ENCODE measurements around the gene STARD3NL. TPM values are rescaled to one million over a fixed set of nuclear protein-coding genes. Genes with fewer than 3 reads are reported as not detected.
A peak's percentile ranks its signal among the peaks of the same experiment; 100 is the strongest.

Gene STARD3NL
- total RNA-seq, 2 experiments from 2014 or later = 22.0 TPM

- ATAC-seq (ENCODE audit: low read depth) (no peak), DNase-seq (no peak)
- peaks cover 13% of the 10 kb centered on the region for H3K4me1 Mint-ChIP-seq
- H3K27me3 Mint-ChIP-seq = no peaks in the 10 kb centered on the region
- POLR2A ChIA-PET = no interaction called here
- no peak overlapping the region for H3K4me3 Mint-ChIP-seq
- peaks cover 4% of the 10 kb centered on the region for H3K9me3 Mint-ChIP-seq
- H3K36me3 Mint-ChIP-seq = peaks cover 28% of the 10 kb centered on the region
- no peak overlapping the region for H3K27ac Mint-ChIP-seq
Measured at GRCh38 chr7:38189231-38189938, 11.3 kb downstream of the STARD3NL start.

GRCh38 chr7:38190011-38190410 is 12.0 kb downstream of the STARD3NL start:
- POLR2A ChIA-PET = no interaction called here
- no peak overlapping the region for H3K4me3 Mint-ChIP-seq
- DNase-seq (no peak), ATAC-seq (ENCODE audit: low read depth) (no peak)
- H3K4me1 Mint-ChIP-seq = peaks cover 13% of the 10 kb centered on the region
- peaks cover 4% of the 10 kb centered on the region for H3K9me3 Mint-ChIP-seq
- peaks cover 26% of the 10 kb centered on the region for H3K36me3 Mint-ChIP-seq
- H3K27ac Mint-ChIP-seq = no peak overlapping the region
- H3K27me3 Mint-ChIP-seq = no peaks in the 10 kb centered on the region

GRCh38 chr7:38191791-38192190 is 13.7 kb downstream of the STARD3NL start:
- peak overlapping the region; percentile 64 for H3K4me3 Mint-ChIP-seq
- DNase-seq (no peak), ATAC-seq (ENCODE audit: low read depth) (no peak)
- no peaks in the 10 kb centered on the region for H3K27me3 Mint-ChIP-seq
- peaks cover 12% of the 10 kb centered on the region for H3K4me1 Mint-ChIP-seq
- H3K27ac Mint-ChIP-seq = peak overlapping the region; percentile 33
- peaks cover 4% of the 10 kb centered on the region for H3K9me3 Mint-ChIP-seq
- POLR2A ChIA-PET = interaction anchor here (1.3 kb wide), 1 partner anchor 11 kb away, joined by 3 read pairs; no protein-coding TSS in a partner anchor
- H3K36me3 Mint-ChIP-seq = peaks cover 15% of the 10 kb centered on the region

- Mint-ChIP-seq H3K4me3 (peak overlapping the region; percentile 64), H3K9me3 (peaks cover 4% of the 10 kb centered on the region), H3K27ac (peak overlapping the region; percentile 33), H3K36me3 (peaks cover 15% of the 10 kb centered on the region), H3K27me3 (no peaks in the 10 kb centered on the region), H3K4me1 (peaks cover 16% of the 10 kb centered on the region)
- no peak for DNase-seq
- no peak for ATAC-seq (ENCODE audit: low read depth)
- POLR2A ChIA-PET = interaction anchor here (1.3 kb wide), 1 partner anchor 12 kb away, joined by 3 read pairs; no protein-coding TSS in a partner anchor
Measured at GRCh38 chr7:38192327-38192726, 14.3 kb downstream of the STARD3NL start.

- Mint-ChIP-seq H3K27me3 (no peaks in the 10 kb centered on the region), H3K9me3 (peaks cover 4% of the 10 kb centered on the region), H3K4me1 (peaks cover 14% of the 10 kb centered on the region), H3K4me3 (no peak overlapping the region), H3K27ac (no peak overlapping the region), H3K36me3 (peaks cover 11% of the 10 kb centered on the region)
- POLR2A ChIA-PET = no interaction called here
- no peak for ATAC-seq (ENCODE audit: low read depth)
- no peak for DNase-seq
Measured at GRCh38 chr7:38195804-38196595, 18.0 kb downstream of the STARD3NL start.

- Mint-ChIP-seq H3K4me3 (no peak overlapping the region), H3K27ac (no peak overlapping the region)
Measured at GRCh38 chr7:38198366-38198765, 20.3 kb downstream of the STARD3NL start.

GRCh38 chr7:38199154-38199553 is 21.1 kb downstream of the STARD3NL start:
- Mint-ChIP-seq H3K36me3 (peaks cover 16% of the 10 kb centered on the region), H3K4me1 (peaks cover 7% of the 10 kb centered on the region), H3K27ac (no peak overlapping the region), H3K9me3 (peaks cover 2% of the 10 kb centered on the region), H3K27me3 (no peaks in the 10 kb centered on the region), H3K4me3 (no peak overlapping the region)
- POLR2A ChIA-PET = no interaction called here
- ATAC-seq (ENCODE audit: low read depth) (no peak), DNase-seq (no peak)

More at GRCh38 chr7:38198366-38198765, 20.3 kb downstream of the STARD3NL start:
- H3K36me3 Mint-ChIP-seq = peaks cover 11% of the 10 kb centered on the region
- H3K9me3 Mint-ChIP-seq = peaks cover 2% of the 10 kb centered on the region
- peaks cover 8% of the 10 kb centered on the region for H3K4me1 Mint-ChIP-seq
- ATAC-seq (ENCODE audit: low read depth) (no peak), DNase-seq (no peak)
- no peaks in the 10 kb centered on the region for H3K27me3 Mint-ChIP-seq
- POLR2A ChIA-PET = no interaction called here

- peaks cover 2% of the 10 kb centered on the region for H3K9me3 Mint-ChIP-seq
- no peak for ATAC-seq (ENCODE audit: low read depth)
- H3K27me3 Mint-ChIP-seq = no peaks in the 10 kb centered on the region
- peaks cover 7% of the 10 kb centered on the region for H3K4me1 Mint-ChIP-seq
- peaks cover 16% of the 10 kb centered on the region for H3K36me3 Mint-ChIP-seq
- no peak for DNase-seq
- H3K27ac Mint-ChIP-seq = no peak overlapping the region
- H3K4me3 Mint-ChIP-seq = no peak overlapping the region
- POLR2A ChIA-PET = no interaction called here
Measured at GRCh38 chr7:38199782-38200181, 21.7 kb downstream of the STARD3NL start.

- H3K27ac Mint-ChIP-seq = no peak overlapping the region
- peaks cover 27% of the 10 kb centered on the region for H3K36me3 Mint-ChIP-seq
- DNase-seq = no peak
- no peaks in the 10 kb centered on the region for H3K4me1 Mint-ChIP-seq
- no peak for ATAC-seq (ENCODE audit: low read depth)
- peaks cover 2% of the 10 kb centered on the region for H3K9me3 Mint-ChIP-seq
- POLR2A ChIA-PET = no interaction called here
- no peaks in the 10 kb centered on the region for H3K27me3 Mint-ChIP-seq
- H3K4me3 Mint-ChIP-seq = no peak overlapping the region
Measured at GRCh38 chr7:38206071-38206470, 28.0 kb downstream of the STARD3NL start.

GRCh38 chr7:38207843-38208242 is 29.8 kb downstream of the STARD3NL start:
- no peak for ATAC-seq (ENCODE audit: low read depth)
- Mint-ChIP-seq H3K9me3 (no peaks in the 10 kb centered on the region), H3K27ac (no peak overlapping the region), H3K4me1 (peaks cover 2% of the 10 kb centered on the region), H3K4me3 (no peak overlapping the region), H3K36me3 (peaks cover 24% of the 10 kb centered on the region), H3K27me3 (no peaks in the 10 kb centered on the region)
- POLR2A ChIA-PET = no interaction called here
- DNase-seq = no peak

- Mint-ChIP-seq H3K27me3 (no peaks in the 10 kb centered on the region), H3K36me3 (peaks cover 17% of the 10 kb centered on the region), H3K27ac (no peak overlapping the region), H3K4me3 (no peak overlapping the region), H3K9me3 (no peaks in the 10 kb centered on the region), H3K4me1 (peaks cover 12% of the 10 kb centered on the region)
- DNase-seq (no peak), ATAC-seq (ENCODE audit: low read depth) (no peak)
- POLR2A ChIA-PET = no interaction called here
Measured at GRCh38 chr7:38211486-38211885, 33.4 kb downstream of the STARD3NL start.

- Mint-ChIP-seq H3K27ac (no peak overlapping the region), H3K4me1 (peaks cover 15% of the 10 kb centered on the region), H3K4me3 (no peak overlapping the region), H3K9me3 (no peaks in the 10 kb centered on the region), H3K36me3 (peaks cover 17% of the 10 kb centered on the region), H3K27me3 (no peaks in the 10 kb centered on the region)
- POLR2A ChIA-PET = no interaction called here
- DNase-seq (no peak), ATAC-seq (ENCODE audit: low read depth) (no peak)
Measured at GRCh38 chr7:38211940-38212339, 33.9 kb downstream of the STARD3NL start.

GRCh38 chr7:38215115-38215514 is 37.1 kb downstream of the STARD3NL start:
- Mint-ChIP-seq H3K27me3 (no peaks in the 10 kb centered on the region), H3K36me3 (peaks cover 21% of the 10 kb centered on the region), H3K4me1 (peaks cover 36% of the 10 kb centered on the region), H3K27ac (no peak overlapping the region), H3K4me3 (no peak overlapping the region), H3K9me3 (no peaks in the 10 kb centered on the region)
- no peak for DNase-seq
- no peak for ATAC-seq (ENCODE audit: low read depth)
- POLR2A ChIA-PET = interaction anchor here (0.6 to 1.5 kb wide), 7 partner anchors 11 to 159 kb away, joined by 3 to 10 read pairs (median 4); no protein-coding TSS in a partner anchor
